Esophagus squamous epithelium (tissue), 5 donors: ENCODE measurements around the gene LARP4. TPM values are rescaled to one million over a fixed set of nuclear protein-coding genes. Genes with fewer than 3 reads are reported as not detected.

ENCODE experiments used
- DNase-seq: peaks from one replicate; lab custom pipeline; 2025; lab: John Stamatoyannopoulos, UW
- H3K27ac ChIP-seq, 4 donors: fragments of 200-600 bp; sonication (generic); one replicate each; pipeline ENCODE4 v1.5.1; 2016 to 2019; ENCODE audit warnings: mild to moderate bottlenecking in 1 of 4
- H3K27me3 ChIP-seq, 4 donors: fragments of 200-600 bp; sonication (generic); 1 replicate in 3 of 4; 2 replicates in 1 of 4; pipeline versions ENCODE4 v1.5.1 to v1.6.0; 2017 to 2021; ENCODE audit warnings: antibody characterized with exemption in 1 of 4
- H3K36me3 ChIP-seq, 3 donors: fragments of 200-600 bp; sonication (generic); one replicate each; pipeline ENCODE4 v1.5.1; 2016 to 2019
- H3K4me1 ChIP-seq, 3 donors: fragments of 200-600 bp; sonication (generic); one replicate each; pipeline ENCODE4 v1.5.1; 2017 to 2019
- H3K4me3 ChIP-seq, 4 donors: fragments of 200-600 bp; sonication (generic); 1 replicate in 3 of 4; 2 replicates in 1 of 4; pipeline ENCODE4 v1.5.1; 2016 to 2019; ENCODE audit warnings: mild to moderate bottlenecking in 2 of 4, moderate library complexity in 1 of 4
- H3K9me3 ChIP-seq, 3 donors: fragments of 200-600 bp; sonication (generic); one replicate each; pipeline ENCODE4 v1.5.1; 2016 to 2019
- CTCF ChIP-seq, 6 experiments: fragments of 450-650 bp in 4 of 6; fragments of 200-600 bp in 2 of 6; sonication (generic) in 2 of 6; IDR thresholded peaks; one replicate each; pipeline ENCODE4 v1.5.1; 2016 to 2019; ENCODE audit warnings: antibody characterized with exemption in 6 of 6, mild to moderate bottlenecking in 4 of 6, moderate library complexity in 4 of 6
- POLR2A ChIP-seq, 4 donors: fragments of 450-650 bp; IDR thresholded peaks; one replicate each; pipeline ENCODE4 v1.6.1; 2017; ENCODE audit warnings: antibody characterized with exemption in 4 of 4, mild to moderate bottlenecking in 4 of 4, moderate library complexity in 3 of 4
- WGBS, 2 donors: methylation state at CpG; one replicate each; pipeline ENCODE4 v1.1.5; 2018; 5-methylcytosine and 5-hydroxymethylcytosine counted together
- intact Hi-C: fragments of 100-400 bp; cut with DNase I; formaldehyde crosslinking; loops from one replicate; pipeline ENCODE4 v1.15.0; 2022
- total RNA-seq, 4 donors: library from RNA; depleted of rRNA; stranded (reverse); fragments of >200 nt; gene quantifications; one replicate each; pipeline ENCODE4 v1.1.0, GENCODE V29; 2016
- donor health status: DM: yes; HTN: yes; CAD: no.

Gene LARP4
- total RNA-seq, 4 donors from 2014 or later = 22.7 to 36.0 (median 29.6) TPM

DNA sequence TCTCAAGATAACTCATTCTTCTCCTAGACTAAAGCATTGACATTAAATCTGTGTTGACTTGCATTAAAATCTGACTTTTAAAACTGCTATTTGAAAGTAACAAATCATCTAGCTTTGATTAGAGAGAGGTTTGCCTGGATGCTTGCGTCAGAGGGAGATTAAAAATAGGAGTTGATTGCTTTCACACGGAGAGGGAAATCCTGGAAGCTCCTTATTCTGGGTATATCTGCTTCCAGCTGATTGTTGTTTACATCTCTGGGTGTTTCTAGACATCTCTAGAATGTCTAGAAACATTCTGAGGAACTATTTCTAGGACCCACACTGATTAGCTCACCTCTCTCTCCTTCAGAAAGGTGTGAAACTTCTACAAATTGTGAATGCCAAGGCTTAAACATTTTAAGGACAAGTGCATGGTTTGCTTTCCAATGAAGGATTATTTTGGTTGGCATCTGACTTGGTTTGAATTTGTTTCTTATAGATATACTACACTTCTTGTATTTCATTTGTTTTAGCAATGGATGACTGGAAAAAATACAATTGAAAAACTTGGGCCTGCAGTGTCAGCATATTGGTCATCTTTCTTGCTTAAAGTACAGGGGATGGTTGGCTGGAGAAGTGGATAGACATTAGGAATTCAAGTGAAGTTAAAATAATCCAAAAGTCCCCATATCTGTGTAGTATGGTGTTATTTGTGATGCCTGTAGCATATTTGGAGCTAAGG is 106.2 kb downstream of the LARP4 start:
- Histone ChIP-seq H3K27me3 (no peaks in the 10 kb centered on the region), H3K27ac (peak overlapping the region; percentile 3 to 98 (median 94)), H3K4me3 (peak overlapping the region; percentile 71 to 98 (median 85)), H3K9me3 (no peaks in the 10 kb centered on the region), H3K4me1 (peaks cover 38 to 72% (median 39%) of the 10 kb centered on the region in 3 donors), H3K36me3 (no peaks in the 10 kb centered on the region)
- TF ChIP-seq CTCF (IDR thresholded peaks at IDR 0.05) = no peak
- no peak for DNase-seq
- intact Hi-C loops = loop anchor here (5.0 kb wide), 1 partner anchor 130 kb away; no protein-coding TSS in a partner anchor
- WGBS, 2 donors = 10 to 29% methylated on average over 2 of the region's 2 CpGs

DNA sequence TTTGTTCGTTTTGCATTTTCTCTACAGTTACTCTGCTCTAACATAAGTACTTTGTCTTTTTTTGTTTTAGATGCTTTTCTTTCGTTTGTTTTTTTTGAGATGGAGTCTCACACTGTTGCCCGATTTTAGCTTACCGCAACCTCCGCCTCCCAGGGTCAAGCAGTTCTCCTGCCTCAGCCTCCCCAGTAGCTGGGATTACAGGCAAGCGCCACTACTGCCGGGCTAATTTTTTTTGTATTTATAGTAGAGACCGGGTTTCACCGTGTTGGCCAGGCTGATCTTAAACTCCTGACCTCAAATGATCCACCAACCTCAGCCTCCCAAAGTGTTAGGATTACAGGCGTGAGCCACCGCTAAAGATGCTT is 106.8 kb downstream of the LARP4 start:
- DNase-seq = no peak
- TF ChIP-seq POLR2A (IDR thresholded peaks at IDR 0.05) = no peak
- TF ChIP-seq CTCF (IDR thresholded peaks at IDR 0.05) = no peak
- H3K4me1 ChIP-seq = peaks cover 38 to 75% (median 39%) of the 10 kb centered on the region in 3 donors
- H3K4me3 ChIP-seq = peak overlapping the region in 3 of 4 donors; percentile 75 to 98 (median 95)
- no peaks in the 10 kb centered on the region for H3K36me3 ChIP-seq
- peak overlapping the region in 3 of 4 donors; percentile 93 to 98 (median 95) for H3K27ac ChIP-seq
- no peaks in the 10 kb centered on the region for H3K9me3 ChIP-seq
- no peaks in the 10 kb centered on the region for H3K27me3 ChIP-seq
- 46 to 50% methylated on average over 11 of the region's 11 CpGs for WGBS, 2 donors
- intact Hi-C loops = loop anchor here (5.0 kb wide), 1 partner anchor 130 kb away; no protein-coding TSS in a partner anchor

DNA sequence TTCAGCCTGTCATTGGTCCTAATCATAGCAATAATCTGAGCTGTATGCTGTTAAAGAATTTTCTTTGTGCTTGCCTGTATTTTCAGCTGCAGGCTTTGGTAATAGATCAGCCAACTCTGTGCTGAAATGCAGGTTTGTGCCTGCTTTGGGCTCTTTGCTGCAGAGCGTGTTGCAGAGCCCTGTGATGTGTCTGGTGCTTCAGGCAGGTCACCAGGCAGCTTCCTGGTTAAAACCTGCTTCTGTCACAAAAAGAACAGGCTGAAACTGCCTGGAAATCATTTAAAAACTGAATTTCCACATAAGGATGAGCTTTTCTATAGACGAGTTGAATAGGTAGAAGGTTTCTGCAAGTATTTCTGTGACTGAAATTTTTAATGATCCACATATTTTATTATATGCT is 107.2 kb downstream of the LARP4 start:
- Histone ChIP-seq H3K9me3 (no peaks in the 10 kb centered on the region), H3K27ac (peak overlapping the region in 3 of 4 donors; percentile 93 to 98 (median 95)), H3K27me3 (no peaks in the 10 kb centered on the region), H3K4me1 (peaks cover 38 to 75% (median 39%) of the 10 kb centered on the region in 3 donors), H3K36me3 (no peaks in the 10 kb centered on the region), H3K4me3 (peak overlapping the region in 3 of 4 donors; percentile 75 to 98 (median 95))
- DNase-seq = no peak
- TF ChIP-seq CTCF (IDR thresholded peaks at IDR 0.05) = no peak
- no peak for TF ChIP-seq POLR2A (IDR thresholded peaks at IDR 0.05)
- WGBS, 2 donors = 19 to 40% methylated on average over 2 of the region's 2 CpGs
- intact Hi-C loops = loop anchor here (5.0 kb wide), 1 partner anchor 129 kb away; no protein-coding TSS in a partner anchor

DNA sequence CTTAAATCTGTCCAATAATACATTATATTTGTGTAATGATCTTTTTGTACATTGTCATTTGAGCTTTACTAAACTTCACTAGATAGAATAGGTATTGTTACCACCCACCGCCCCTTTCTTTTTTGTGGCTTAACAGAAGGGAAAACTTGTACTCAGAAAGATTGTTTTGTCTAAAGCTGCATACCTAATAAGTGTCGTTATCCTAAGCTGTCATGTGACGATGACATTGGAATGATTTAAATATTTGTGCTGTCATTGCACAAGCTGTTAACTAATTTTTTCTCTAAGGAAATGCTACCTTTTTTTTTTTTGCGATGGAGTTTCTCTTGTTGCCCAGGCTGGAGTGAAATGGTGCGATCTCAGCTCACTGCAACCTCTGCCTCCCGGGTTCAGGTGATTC is 107.7 kb downstream of the LARP4 start:
- Histone ChIP-seq H3K27ac (peak overlapping the region in 3 of 4 donors; percentile 93 to 98 (median 95)), H3K4me1 (peaks cover 38 to 79% (median 39%) of the 10 kb centered on the region in 3 donors), H3K4me3 (peak overlapping the region in 1 of 4 donors; percentile 98), H3K36me3 (no peaks in the 10 kb centered on the region), H3K9me3 (no peaks in the 10 kb centered on the region), H3K27me3 (no peaks in the 10 kb centered on the region)
- TF ChIP-seq POLR2A (IDR thresholded peaks at IDR 0.05) = no peak
- no peak for TF ChIP-seq CTCF (IDR thresholded peaks at IDR 0.05)
- no peak for DNase-seq
- WGBS, 2 donors = 50 to 55% methylated on average over 6 of the region's 6 CpGs
- intact Hi-C loops = loop anchor here (5.0 kb wide), 1 partner anchor 129 kb away; no protein-coding TSS in a partner anchor
